ENCODE data around the gene GSTP1.
"Not testable (repeated sequence)": the region's sequence is repeated elsewhere in the genome, so short reads cannot be mapped to it uniquely, and the experiment has no call there.

Gene GSTP1

GRCh38 chr11:67584205-67584880, 731 bp downstream of the GSTP1 start:
- CTCF ChIA-PET: interaction anchor here (0.6 to 4.5 kb wide), 14 partner anchors 8 to 237 kb away, joined by 3 to 22 read pairs (median 6); partner anchors contain the start of gene NUDT8
- TF ChIP-seq, protein P1, sequence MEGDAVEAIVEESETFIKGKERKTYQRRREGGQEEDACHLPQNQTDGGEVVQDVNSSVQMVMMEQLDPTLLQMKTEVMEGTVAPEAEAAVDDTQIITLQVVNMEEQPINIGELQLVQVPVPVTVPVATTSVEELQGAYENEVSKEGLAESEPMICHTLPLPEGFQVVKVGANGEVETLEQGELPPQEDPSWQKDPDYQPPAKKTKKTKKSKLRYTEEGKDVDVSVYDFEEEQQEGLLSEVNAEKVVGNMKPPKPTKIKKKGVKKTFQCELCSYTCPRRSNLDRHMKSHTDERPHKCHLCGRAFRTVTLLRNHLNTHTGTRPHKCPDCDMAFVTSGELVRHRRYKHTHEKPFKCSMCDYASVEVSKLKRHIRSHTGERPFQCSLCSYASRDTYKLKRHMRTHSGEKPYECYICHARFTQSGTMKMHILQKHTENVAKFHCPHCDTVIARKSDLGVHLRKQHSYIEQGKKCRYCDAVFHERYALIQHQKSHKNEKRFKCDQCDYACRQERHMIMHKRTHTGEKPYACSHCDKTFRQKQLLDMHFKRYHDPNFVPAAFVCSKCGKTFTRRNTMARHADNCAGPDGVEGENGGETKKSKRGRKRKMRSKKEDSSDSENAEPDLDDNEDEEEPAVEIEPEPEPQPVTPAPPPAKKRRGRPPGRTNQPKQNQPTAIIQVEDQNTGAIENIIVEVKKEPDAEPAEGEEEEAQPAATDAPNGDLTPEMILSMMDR (IDR thresholded peaks at IDR 0.05; ENCODE audit: insufficient read depth, low read length, missing control alignments): no peak
- POLR2A ChIA-PET: interaction anchor here (1.3 to 2.5 kb wide), 2 partner anchors 9 to 210 kb away, joined by 5 to 9 read pairs; partner anchors contain the start of gene CLCF1
- peak overlapping the region; percentile 79 for H3K4me3 ChIP-seq (ENCODE audit: low read depth, low read length)
- no peak for DNase-seq (ENCODE audit: low read depth, low spot score)

- TF ChIP-seq, protein P1 (IDR thresholded peaks at IDR 0.05; ENCODE audit: insufficient read depth, low read length, missing control alignments): no peak
- DNase-seq (ENCODE audit: low read depth, low spot score): no peak
- POLR2A ChIA-PET: interaction anchor here (2.5 kb wide), 1 partner anchor 8 kb away, joined by 9 read pairs; no protein-coding TSS in a partner anchor
- peak overlapping the region; percentile 79 for H3K4me3 ChIP-seq (ENCODE audit: low read depth, low read length)
- CTCF ChIA-PET: interaction anchor here (0.8 to 4.5 kb wide), 6 partner anchors 11 to 79 kb away, joined by 3 to 22 read pairs (median 6); partner anchors contain the start of gene NUDT8
These were observed 1.6 kb downstream of the GSTP1 start for GRCh38 chr11:67584881-67585873.

DNA sequence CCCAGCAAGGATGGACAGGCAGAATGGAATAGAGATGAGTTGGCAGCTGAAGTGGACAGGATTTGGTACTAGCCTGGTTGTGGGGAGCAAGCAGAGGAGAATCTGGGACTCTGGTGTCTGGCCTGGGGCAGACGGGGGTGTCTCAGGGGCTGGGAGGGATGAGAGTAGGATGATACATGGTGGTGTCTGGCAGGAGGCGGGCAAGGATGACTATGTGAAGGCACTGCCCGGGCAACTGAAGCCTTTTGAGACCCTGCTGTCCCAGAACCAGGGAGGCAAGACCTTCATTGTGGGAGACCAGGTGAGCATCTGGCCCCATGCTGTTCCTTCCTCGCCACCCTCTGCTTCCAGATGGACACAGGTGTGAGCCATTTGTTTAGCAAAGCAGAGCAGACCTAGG, 2.3 kb downstream of the GSTP1 start:
- ChIA-PET CTCF (interaction anchor here (2.1 to 4.5 kb wide), 2 partner anchors 14 to 43 kb away, joined by 6 to 22 read pairs; partner anchors contain the start of gene NUDT8), POLR2A (no interaction called here)
- peak overlapping the region; percentile 79; the same call in 1 of the 2 replicates for H3K4me3 ChIP-seq (ENCODE audit: low read depth, low read length)

GRCh38 chr11:67586568-67587250, 3.1 kb downstream of the GSTP1 start:
- TF ChIP-seq, protein P1 (IDR thresholded peaks at IDR 0.05; ENCODE audit: insufficient read depth, low read length, missing control alignments): no peak
- CTCF ChIA-PET: interaction anchor here (0.6 kb wide), 1 partner anchor 22 kb away, joined by 3 read pairs; no protein-coding TSS in a partner anchor
- DNase-seq (ENCODE audit: low read depth, low spot score): no peak
- no peak overlapping the region for H3K4me3 ChIP-seq (ENCODE audit: low read depth, low read length)
- POLR2A ChIA-PET: no interaction called here

More for the DNA sequence above, 2.3 kb downstream of the GSTP1 start:
- no peak for DNase-seq (ENCODE audit: low read depth, low spot score)
- TF ChIP-seq, protein P1 (IDR thresholded peaks at IDR 0.05; ENCODE audit: insufficient read depth, low read length, missing control alignments): no peak

DNA sequence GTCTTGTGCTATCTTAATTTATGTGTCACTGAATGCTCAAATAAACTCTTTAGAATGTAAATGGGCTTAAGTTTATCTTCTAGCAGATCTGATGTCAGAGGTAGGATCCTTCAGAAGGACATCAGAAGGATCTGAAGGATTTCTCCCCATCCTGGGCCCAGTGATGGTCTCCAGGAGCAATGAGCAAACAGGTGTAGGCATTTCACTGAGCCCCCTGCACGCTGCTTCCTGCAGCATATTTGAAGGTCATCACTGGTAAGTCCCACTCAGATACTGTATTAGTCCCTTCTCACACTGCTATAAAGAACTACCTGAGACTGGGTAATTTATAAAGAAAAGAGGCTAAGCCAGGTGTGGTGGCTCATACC, 4.5 kb downstream of the GSTP1 start:
- CTCF ChIA-PET: no interaction called here
- POLR2A ChIA-PET: no interaction called here

DNA sequence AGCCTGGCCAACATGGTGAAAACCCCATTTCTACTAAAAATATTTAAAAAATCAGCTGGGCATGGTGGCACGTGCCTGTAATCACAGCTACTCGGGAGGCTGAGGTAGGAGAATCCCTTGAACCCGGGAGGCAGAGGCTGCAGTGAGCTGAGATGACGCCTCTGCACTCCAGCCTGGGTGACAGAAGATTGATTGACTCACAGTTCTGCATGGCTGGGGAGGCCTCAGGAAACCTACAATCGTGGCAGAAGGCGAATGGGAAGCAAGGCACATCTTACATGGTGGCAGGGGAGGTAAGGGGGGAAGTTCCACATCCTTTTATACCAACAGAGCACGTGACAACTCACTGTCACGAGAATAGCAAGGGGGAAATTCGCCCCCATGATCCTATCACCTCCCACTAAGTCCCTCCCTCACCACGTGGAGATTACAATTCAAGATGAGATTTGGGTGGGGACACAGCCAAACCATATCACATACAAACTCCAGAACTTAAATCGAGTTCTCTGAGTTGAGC, 5.3 kb downstream of the GSTP1 start:
- DNase-seq (ENCODE audit: low read depth, low spot score); CTCF ChIA-PET; H3K4me3 ChIP-seq (ENCODE audit: low read depth, low read length); POLR2A ChIA-PET: not testable (repeated sequence)

More for the DNA sequence above, 4.5 kb downstream of the GSTP1 start:
- H3K4me3 ChIP-seq (ENCODE audit: low read depth, low read length): no peak overlapping the region
- TF ChIP-seq, protein P1 (IDR thresholded peaks at IDR 0.05; ENCODE audit: insufficient read depth, low read length, missing control alignments): no peak
- no peak for DNase-seq (ENCODE audit: low read depth, low spot score)

Measured in AG04449 (cell line).